ENCODE measurements around the gene ZNF322.

DNA sequence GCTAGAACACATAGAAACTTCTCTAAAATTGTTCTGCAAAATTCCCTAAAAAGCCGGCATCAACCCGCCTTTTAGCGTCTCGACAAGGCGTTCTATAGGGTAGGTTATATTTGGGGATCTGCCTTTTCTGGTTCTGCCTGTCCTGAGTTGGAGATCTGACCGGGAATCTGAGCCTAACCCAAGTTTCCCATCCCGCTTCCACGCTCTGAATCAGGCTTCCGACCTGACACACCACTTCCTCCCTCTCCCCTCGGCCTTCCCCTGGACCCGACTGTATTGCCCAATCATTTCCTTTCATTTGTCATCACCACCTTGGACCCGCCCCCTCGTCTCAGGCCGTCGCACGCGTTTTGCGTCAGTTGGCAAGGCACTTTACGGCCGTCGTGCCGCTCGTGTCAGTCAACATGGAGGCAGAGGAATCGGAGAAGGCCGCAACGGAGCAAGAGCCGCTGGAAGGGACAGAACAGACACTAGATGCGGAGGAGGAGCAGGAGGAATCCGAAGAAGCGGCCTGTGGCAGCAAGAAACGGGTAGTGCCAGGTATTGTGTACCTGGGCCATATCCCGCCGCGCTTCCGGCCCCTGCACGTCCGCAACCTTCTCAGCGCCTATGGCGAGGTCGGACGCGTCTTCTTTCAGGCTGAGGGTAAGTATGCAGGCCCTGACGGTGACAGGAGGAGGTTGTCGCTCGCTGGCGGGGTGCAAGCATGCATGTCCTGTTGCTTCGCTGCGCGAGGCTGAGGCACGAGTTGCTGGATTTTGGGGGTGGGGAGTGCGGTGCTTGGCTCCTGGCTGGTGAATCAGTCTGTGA is 62.8 kb downstream of the ZNF322 start, which contains the start of gene ABT1:
- TF ChIP-seq POLR2A (IDR thresholded peaks at IDR 0.05; ENCODE audit: low read depth, low read length) = peak; percentile 73
- peak; percentile 84 for TF ChIP-seq TAF1 (IDR thresholded peaks at IDR 0.05; ENCODE audit: low read depth, low read length)
- peak; percentile 81 for TF ChIP-seq POLR2AphosphoS5 (IDR thresholded peaks at IDR 0.05; ENCODE audit: low read depth, low read length)
- peak; percentile 94 for TF ChIP-seq SPI1 (IDR thresholded peaks at IDR 0.05; ENCODE audit: low read depth, low read length)

Data from GM12891 (cell line).